HG03565 (cell line): ENCODE measurements around the gene GABBR1.

Source experiments
- ATAC-seq: cut with Tn5 transposase; IDR thresholded peaks from one replicate; pipeline ENCODE4 v1.9.1; 2021; ENCODE audit warnings: mild to moderate bottlenecking, moderate library complexity; ENCODE audit not compliant: unreplicated experiment

The GABBR1 gene

GRCh38 chr6:29625337-29625930, 7.5 kb downstream of the GABBR1 start:
- no peak for ATAC-seq

DNA sequence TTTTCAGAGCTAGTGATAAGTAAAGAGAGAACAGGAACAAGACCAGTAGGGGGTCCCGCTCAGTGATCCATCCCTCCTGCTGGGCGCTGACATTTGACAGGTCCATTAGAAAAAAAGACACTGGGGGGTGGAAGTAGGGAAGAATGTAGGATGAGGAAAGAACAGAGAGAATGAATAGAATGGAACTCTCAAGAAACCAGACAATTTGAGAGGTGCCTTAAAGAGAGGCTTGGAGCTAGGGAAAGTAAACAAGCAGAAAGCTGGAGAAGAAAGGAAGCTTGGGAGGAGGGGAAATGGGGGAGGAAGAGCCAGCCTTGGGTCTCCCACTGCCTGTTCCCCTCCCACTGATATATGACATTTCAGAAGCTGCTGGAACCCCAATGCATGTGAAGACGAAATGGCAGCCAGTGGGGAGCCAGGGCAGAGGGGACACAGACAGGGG, 8.4 kb downstream of the GABBR1 start:
- ATAC-seq = no peak

DNA sequence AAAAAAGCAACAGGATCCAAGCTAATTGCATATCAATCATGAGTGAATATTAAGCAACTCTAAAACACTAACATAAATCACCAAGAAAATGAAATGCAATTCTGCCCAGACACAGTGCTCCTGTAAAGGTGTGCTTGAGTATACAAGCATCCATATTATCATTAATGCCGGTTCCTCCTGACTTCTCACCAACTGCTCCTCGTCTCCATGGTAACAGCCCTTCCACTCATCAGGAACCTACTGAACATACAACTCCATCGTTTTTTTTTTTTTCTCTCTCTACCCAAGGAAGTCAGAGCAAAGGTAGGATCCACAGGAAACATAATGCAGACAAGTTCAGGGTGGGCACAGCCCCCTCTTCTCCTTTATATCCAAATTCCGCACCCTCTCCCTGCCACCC, 12.4 kb downstream of the GABBR1 start:
- ATAC-seq = no peak

DNA sequence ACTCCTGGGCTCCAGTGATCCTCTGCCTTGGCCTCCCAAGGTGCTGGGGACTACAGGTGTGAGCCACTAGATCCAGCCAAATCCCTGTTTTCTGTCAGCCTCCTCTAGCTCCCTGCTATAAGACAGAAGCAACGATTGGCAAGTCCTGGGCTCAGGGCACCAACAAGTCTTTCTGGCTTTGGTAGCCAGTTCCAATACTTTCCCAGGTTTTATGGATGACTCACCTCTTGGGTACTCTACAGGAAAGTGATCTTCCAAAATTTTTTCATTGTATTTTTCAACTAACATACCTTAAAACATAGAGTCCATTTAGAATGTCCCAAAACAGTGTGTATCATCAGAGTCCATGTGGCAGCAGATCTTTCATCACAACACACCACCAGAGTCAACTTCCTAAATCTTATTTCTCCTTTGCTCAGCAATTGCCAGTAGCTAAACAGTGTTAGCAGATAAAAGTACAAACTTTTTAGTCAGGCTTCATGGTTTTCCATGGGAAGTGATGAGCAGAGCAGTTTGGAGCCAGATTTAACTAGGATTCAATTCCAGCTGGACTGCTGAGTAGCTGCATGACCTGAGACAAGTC, 13.3 kb downstream of the GABBR1 start:
- ATAC-seq = no peak

DNA sequence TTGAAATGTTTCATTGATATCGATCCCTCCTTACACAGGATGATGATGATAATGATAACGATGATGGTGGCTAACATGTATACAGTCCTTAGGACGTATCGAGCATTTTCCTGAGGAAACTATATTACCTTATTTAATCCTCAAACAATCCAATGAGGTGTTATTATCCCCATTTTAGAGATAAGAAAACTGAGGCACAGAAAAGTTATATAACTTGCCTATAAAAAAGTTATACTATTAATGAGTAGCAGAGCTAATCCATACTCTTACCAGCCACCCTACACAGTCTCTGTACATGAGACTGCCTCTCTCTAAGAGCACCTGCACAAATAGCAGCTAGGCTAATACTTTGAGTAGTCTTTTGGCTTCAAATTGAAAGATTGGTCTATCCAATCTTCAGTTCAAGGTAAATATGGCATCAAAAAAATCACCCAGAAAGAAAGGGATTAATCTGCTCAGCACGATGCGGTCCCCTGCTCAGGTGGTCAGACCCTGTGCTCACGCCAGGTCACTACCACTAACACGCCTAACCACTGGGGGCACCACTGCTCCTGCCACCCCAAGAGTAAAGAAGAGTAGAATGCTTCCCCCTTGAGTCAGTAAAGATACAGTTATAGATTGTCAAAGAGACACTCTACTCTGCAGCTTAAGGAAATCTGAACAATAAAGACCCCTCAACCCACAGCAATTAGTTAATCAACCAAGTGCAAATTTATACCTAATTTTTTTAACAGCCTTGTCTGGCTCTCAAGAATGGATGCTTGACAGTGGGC, 15.0 kb downstream of the GABBR1 start:
- no peak for ATAC-seq

GRCh38 chr6:29611426-29611825, 21.6 kb downstream of the GABBR1 start:
- no peak for ATAC-seq

- ATAC-seq = no peak
Measured at GRCh38 chr6:29610540-29610939, 22.4 kb downstream of the GABBR1 start.

DNA sequence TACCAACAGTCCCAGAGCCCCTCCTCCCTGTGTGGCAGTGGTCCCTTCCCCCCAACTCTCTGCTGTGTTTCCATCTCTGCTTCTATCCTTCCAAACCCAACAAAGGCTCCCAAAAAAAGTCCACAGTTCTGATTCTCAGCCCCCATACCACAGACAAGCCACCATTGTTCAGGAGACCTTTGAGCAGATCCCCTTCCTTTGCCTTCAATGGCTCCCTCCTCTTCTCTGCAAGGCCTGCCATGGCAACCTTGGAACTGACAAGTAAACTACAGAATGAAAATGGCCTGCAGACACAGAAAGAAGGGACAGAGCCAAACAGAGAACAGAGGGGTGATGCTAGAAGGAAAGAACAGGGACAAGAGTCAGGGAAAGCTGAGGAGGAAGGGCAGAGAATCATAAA, 24.9 kb downstream of the GABBR1 start:
- no peak for ATAC-seq

- no peak for ATAC-seq
Measured at GRCh38 chr6:29603930-29604329, 29.1 kb downstream of the GABBR1 start.

DNA sequence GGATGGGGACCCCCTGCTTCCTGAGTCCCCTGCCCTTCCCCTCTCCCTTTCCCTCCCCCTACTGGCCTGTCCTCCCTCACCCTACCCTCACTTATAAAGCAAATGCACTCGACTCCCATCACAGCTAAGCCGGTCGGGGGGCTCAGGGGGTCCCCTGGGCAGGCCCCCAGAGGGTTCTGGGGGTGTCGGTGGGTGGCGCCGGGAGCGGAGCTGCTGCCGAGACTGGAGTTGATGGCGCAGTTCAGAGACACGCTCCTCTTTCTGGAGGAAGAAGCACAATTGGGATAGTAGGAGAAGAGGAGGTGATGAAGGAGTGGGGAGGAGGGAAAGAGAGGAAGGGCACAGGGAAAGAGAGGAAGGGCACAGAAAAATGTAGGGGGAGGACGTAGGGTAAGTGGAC, 29.5 kb downstream of the GABBR1 start:
- ATAC-seq = no peak

GRCh38 chr6:29602564-29603361, 30.2 kb downstream of the GABBR1 start:
- ATAC-seq = no peak

DNA sequence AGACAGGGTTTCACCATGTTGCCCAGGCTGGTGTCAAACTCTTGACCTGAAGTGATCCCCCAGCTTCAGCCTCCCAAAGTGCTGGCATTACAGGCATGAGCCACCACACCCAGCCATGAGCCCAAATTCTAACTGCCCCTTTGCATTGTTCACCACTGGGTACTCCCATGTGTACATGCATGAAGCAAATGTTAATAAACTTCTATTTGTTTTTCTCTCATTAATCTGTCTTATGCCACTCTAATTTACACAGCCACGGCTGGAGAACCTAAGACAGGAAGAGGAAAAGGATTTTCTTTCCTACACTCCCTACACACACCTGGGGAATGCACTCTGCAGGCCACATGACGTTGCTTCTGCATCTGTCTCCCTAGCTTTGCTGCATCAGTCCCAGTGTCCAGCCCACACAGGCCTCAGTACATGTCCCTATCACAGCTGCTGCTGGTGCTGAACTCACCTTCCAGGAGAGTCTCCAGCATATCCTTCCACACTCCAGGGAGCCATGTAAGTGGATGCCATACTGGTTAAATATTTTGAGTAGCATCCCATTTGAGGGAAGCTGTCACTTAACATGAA, 34.7 kb downstream of the GABBR1 start:
- ATAC-seq = no peak

DNA sequence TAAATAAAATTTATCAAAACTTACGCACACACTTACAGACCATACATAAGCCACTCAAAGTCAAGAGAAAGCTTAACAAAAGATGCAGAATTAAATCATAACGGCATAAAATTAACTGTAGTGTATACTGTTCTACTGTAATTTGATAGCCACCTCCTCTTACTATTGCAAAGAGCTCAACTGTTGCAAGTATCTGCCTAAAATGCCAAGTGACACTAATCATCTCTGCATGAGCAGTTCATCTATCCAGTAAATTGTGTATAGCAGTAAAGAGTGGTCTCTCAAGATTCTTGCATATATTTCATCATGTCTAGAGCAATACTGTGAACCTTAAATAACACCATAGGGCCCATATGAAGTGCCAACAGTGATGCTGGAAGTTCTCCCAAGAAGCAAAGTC, 35.8 kb downstream of the GABBR1 start:
- no peak for ATAC-seq

GRCh38 chr6:29596381-29596900, 36.5 kb downstream of the GABBR1 start:
- ATAC-seq = no peak

DNA sequence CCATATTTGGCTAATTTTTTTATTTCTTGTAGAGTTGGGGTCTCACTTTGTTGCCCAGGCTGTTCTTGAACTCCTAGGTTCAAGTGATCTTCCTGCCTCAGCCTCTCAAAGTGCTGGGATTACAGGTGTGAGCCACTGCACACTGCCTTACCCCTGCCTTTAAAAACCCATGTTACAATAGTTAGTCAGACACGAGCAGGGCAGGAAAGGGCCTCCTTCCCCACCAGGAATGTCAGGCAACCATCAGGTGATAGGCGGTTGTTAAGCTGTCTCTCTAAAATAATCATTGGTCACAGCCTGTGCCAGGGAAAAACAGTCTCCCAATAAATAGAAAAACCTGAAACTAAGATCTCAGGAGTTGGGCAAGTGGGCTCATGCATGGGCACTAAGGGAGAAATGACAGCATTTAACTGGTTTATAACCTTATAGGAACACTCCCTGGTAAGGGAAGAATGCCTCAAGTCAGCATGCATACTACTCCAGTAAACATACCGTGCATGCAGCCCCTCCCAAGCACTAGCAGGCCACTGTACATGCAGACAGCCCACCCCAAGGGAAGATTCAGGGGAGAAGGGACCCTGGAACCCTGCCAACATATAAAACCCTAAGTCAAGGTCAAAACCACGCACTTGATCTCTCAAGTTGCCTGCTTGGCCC, 39.7 kb downstream of the GABBR1 start:
- ATAC-seq = no peak

- ATAC-seq = no peak
Measured at GRCh38 chr6:29591677-29592076, 41.3 kb downstream of the GABBR1 start.

- ATAC-seq = no peak
Measured at GRCh38 chr6:29590218-29590808, 42.7 kb downstream of the GABBR1 start.

GRCh38 chr6:29589423-29590048, 43.4 kb downstream of the GABBR1 start:
- no peak for ATAC-seq

DNA sequence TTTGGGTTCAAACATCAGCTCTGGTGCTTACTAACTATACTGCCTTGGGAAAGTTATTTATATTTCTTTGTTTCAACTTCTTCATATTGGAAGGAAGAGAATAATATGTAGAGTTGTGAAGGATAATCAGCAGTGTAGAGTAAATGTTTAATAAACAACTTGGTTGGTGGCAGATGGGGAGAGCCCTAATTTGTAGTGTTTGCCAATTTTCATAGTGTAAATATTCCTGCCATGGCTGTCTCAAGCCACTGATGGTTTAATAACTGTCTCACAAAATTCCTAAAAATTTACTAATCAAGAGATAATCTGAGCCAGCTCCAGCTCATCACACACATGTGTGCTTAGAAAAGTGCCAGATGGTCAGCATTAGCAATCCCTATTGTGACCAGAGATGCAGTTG, 48.2 kb downstream of the GABBR1 start, which contains the start of gene OR2H2:
Gene OR2H2 (plus strand): TSS at position 301 of the 400 bp plus-strand sequence. CDS start 2,824 bp downstream, outside the sequence.
- ATAC-seq = no peak
